NCI-H748 treated with DMSO at 0.1 percent for 48 hours (cell line): ENCODE measurements around the gene C1orf174.

Experiments used
- DNase-seq: peaks from one replicate; lab custom pipeline; 2025; lab: John Stamatoyannopoulos, UW

The C1orf174 gene

GRCh38 chr1:3900150-3900968, at the start of gene C1orf174:
TSS of gene C1orf174 (minus strand) at chr1:3900272. CDS start at chr1:3900186, 86 bp downstream.
- DNase-seq = peak; percentile 89

GRCh38 chr1:3948344-3948743, 48.3 kb upstream of the C1orf174 start:
- no peak for DNase-seq

- DNase-seq = no peak
Observed at GRCh38 chr1:3945916-3946840, 46.1 kb upstream of the C1orf174 start.

GRCh38 chr1:3945222-3945621, 45.1 kb upstream of the C1orf174 start:
- DNase-seq = no peak

- peak; percentile 10 for DNase-seq
Observed at GRCh38 chr1:3944578-3945125, 44.6 kb upstream of the C1orf174 start.

GRCh38 chr1:3943806-3944577, 43.9 kb upstream of the C1orf174 start:
- peak; percentile 25 for DNase-seq

GRCh38 chr1:3943123-3943431, 43.0 kb upstream of the C1orf174 start:
- no peak for DNase-seq

GRCh38 chr1:3942416-3943122, 42.5 kb upstream of the C1orf174 start:
- peak; percentile 84 for DNase-seq

- DNase-seq = no peak
Observed at GRCh38 chr1:3940754-3941345, 40.8 kb upstream of the C1orf174 start.

GRCh38 chr1:3940081-3940753, 40.1 kb upstream of the C1orf174 start:
- DNase-seq = no peak

- no peak for DNase-seq
Observed at GRCh38 chr1:3939242-3940080, 39.4 kb upstream of the C1orf174 start.

- no peak for DNase-seq
Observed at GRCh38 chr1:3932156-3932919, 32.3 kb upstream of the C1orf174 start.

- DNase-seq = no peak
Observed at GRCh38 chr1:3931007-3931912, 31.2 kb upstream of the C1orf174 start.

GRCh38 chr1:3930301-3931006, 30.4 kb upstream of the C1orf174 start:
- no peak for DNase-seq

GRCh38 chr1:3929126-3929525, 29.1 kb upstream of the C1orf174 start:
- DNase-seq = no peak

- no peak for DNase-seq
Observed at GRCh38 chr1:3928586-3928985, 28.5 kb upstream of the C1orf174 start.

GRCh38 chr1:3926956-3927355, 26.9 kb upstream of the C1orf174 start:
- no peak for DNase-seq
